IPS DF 6.9 (cell line): ENCODE results near the gene TWF2.

ENCODE experiments used
- DNase-seq: peaks from one replicate; pipeline ENCODE4 v3.0.0-alpha.2; 2013; ENCODE audit warnings: low read depth, low spot score
- H3K27ac ChIP-seq: one replicate; pipeline ENCODE4 v1.5.1; 2013; ENCODE audit warnings: low read length, control low read depth
- H3K27me3 ChIP-seq: 2 replicates; pipeline ENCODE4 v1.6.1; 2013; ENCODE audit warnings: mild to moderate bottlenecking, low read length; ENCODE audit not compliant: control insufficient read depth, insufficient read depth
- H3K36me3 ChIP-seq: 2 replicates; pipeline ENCODE4 v1.6.1; 2013; ENCODE audit warnings: low read length; ENCODE audit not compliant: control insufficient read depth, insufficient read depth
- H3K4me1 ChIP-seq: 2 replicates; pipeline ENCODE4 v1.6.1; 2013; ENCODE audit warnings: low read length; ENCODE audit not compliant: control insufficient read depth, insufficient read depth
- H3K4me3 ChIP-seq: 2 replicates; pipeline ENCODE4 v1.5.1; 2013; ENCODE audit warnings: mild to moderate bottlenecking, low read length
- H3K9me3 ChIP-seq: 2 replicates; pipeline ENCODE4 v1.6.1; 2013; ENCODE audit warnings: low read length, inconsistent platforms; ENCODE audit not compliant: control insufficient read depth, insufficient read depth
- WGBS: extraction: QIAGEN DNeasy Blood & Tissue Kit; methylation state at CpG from one replicate; pipeline ENCODE4 v1.1.7; 2013; ENCODE audit warnings: mixed read lengths, missing lambda C conversion rate; ENCODE audit not compliant: insufficient read length, insufficient coverage; 5-methylcytosine and 5-hydroxymethylcytosine counted together

TWF2 gene

DNA sequence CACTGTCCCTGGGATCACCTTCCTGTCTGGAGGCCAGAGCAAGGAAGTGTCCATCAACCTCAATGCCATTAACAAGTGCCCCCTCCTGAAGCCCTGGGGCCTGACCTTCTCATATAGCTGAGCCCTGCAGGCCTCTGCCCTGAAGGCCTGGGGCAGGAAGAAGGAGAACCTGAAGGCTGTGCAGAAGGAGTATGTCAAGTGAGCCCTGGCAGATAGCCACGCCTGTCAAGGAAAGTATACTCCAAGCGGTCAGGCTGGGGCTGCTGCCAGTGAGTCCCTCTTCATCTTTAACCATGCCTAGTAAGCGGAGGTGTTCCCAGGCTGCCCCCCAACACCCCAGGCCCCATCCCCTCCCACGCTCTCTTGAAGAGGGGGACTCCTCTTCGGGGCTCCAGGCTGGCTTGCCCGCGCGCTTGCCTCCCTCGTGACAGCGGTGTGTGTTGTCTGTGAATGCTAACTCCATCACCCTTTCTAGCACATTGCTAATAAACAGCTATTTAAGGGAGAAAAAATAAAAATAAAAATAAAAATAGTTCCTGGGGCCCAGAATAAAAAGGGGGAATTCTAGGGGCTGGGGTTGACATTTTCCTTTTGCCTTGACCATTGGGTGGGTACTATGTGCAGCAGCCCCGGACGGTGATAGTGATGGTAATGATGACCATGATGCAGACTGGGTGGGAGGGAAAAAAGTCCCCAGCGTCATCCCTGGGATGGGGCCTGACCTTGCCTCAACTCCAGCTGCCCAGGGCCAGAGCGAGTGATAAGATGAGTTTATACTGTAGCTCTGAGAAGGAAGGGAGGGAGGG, 44.3 kb downstream of the TWF2 start:
- Histone ChIP-seq H3K4me3 (no peak overlapping the region), H3K36me3 (no peaks in the 10 kb centered on the region), H3K27ac (no peak overlapping the region), H3K4me1 (peaks cover 4% of the 10 kb centered on the region; the same call in 1 of the 2 replicates), H3K9me3 (no peaks in the 10 kb centered on the region), H3K27me3 (no peaks in the 10 kb centered on the region)
- DNase-seq, result no peak
- no CpG with 5 or more reads among the region's 14 CpGs for WGBS

DNA sequence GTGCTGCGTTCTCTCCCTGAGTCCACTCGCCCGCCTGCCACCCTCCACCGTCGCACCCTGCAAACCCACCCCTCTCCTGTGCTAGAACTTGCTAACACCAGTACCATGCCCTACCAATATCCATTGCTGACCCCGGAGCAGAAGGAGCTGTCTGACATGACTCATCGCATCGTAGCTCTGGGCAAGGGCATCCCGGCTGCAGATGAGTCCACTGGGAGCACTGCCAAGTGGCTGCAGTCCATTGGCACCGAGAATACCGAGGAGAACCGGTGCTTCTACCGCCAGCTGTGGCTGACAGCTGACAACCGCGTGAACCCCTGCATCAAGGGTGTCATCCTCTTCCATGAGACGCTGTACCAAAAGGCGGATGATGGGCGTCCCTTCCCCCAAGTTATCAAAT, 45.9 kb downstream of the TWF2 start:
- H3K27ac ChIP-seq, result no peak overlapping the region
- H3K4me1 ChIP-seq, result peaks cover 4% of the 10 kb centered on the region; the same call in 1 of the 2 replicates
- no peaks in the 10 kb centered on the region for H3K9me3 ChIP-seq
- H3K36me3 ChIP-seq, result no peaks in the 10 kb centered on the region
- no peaks in the 10 kb centered on the region for H3K27me3 ChIP-seq
- no CpG with 5 or more reads among the region's 18 CpGs for WGBS
- DNase-seq, result no peak
- H3K4me3 ChIP-seq, result no peak overlapping the region

DNA sequence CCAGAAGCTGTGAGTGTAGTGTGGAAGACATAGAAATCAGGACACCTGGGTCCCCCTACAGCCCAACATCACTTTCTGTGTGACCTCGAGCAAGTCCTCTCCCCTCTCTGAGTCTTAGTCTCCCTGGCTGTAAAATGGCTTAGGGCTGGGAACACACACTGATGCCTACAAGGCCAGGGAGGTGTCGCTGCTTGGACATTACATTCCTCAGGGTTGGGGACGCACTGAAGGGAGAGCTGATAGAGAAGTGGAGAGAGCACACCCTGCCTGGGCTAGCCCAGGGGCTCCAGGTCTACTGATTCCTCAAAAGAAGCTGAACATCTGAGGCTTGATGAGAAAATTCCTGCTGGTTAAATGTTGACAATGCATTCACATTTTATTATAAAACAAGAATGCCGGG, 47.3 kb downstream of the TWF2 start:
- no peaks in the 10 kb centered on the region for H3K27me3 ChIP-seq
- WGBS, result no CpG with 5 or more reads among the region's 4 CpGs
- H3K27ac ChIP-seq, result no peak overlapping the region
- no peaks in the 10 kb centered on the region for H3K9me3 ChIP-seq
- no peak for DNase-seq
- no peak overlapping the region for H3K4me3 ChIP-seq
- no peaks in the 10 kb centered on the region for H3K36me3 ChIP-seq
- H3K4me1 ChIP-seq, result no peaks in the 10 kb centered on the region

DNA sequence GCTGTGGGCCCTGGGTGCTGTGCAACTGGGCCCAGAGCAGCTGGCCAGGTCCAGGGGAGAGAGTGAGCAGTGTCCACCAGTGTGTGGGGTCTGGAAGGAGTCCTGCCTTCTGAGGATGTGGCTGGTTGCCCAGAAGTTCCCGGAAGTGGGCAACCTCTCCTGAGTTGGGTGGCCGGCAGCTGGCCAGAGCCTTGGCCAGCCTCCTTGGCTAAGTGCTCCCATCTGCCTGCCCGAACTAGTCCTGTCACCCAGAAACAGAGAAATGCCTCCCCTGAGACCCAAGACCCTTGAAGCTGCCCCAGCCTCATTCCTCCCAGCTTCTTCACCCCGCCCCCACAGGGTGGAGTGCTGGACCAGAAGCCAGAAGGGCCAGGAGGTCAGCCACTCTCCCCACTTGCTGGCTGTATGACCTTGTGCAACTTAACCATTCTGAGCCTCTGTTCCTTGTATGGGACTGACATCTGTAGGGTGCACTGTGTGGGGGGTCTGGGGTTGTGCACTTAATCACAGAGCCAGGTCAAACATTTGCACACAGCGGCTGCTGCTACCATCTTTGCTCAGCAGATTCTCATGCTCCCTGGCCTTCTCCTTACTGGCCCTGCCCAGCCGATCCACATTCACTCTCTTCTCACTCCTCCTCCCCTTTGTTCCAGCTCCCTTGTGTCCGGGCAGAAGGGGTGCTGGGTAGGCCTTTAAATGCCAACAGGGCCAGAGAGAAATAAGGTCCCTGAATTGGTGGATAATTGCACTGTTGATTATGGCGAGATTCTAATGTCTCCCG, 48.5 kb downstream of the TWF2 start:
- no peak for DNase-seq
- Histone ChIP-seq H3K4me1 (no peaks in the 10 kb centered on the region), H3K9me3 (no peaks in the 10 kb centered on the region), H3K27me3 (no peaks in the 10 kb centered on the region), H3K4me3 (no peak overlapping the region), H3K27ac (no peak overlapping the region), H3K36me3 (no peaks in the 10 kb centered on the region)
- no CpG with 5 or more reads among the region's 9 CpGs for WGBS

DNA sequence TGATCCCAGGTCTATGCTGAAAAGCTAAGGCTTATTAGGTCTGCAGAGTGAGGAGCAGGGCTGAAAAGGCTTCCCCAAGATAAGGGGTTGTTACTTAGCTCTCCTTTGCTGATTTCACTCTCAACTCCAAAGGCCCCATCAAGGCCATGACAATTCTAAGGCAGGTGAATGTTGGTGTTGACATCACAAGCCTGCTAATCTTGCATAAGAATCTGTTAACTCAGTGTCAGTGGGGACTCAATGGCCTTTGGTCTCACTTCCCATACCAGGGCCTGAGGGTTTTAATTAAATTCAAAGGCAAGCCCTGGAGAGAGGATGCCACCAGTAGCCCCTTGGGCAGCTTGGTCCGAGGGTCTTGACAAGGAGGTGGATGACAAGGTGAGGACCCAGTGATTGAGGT, 50.4 kb downstream of the TWF2 start:
- no CpG with 5 or more reads among the region's 1 CpG for WGBS
- Histone ChIP-seq H3K27ac (no peak overlapping the region), H3K4me1 (no peaks in the 10 kb centered on the region), H3K4me3 (no peak overlapping the region), H3K36me3 (no peaks in the 10 kb centered on the region), H3K9me3 (no peaks in the 10 kb centered on the region), H3K27me3 (no peaks in the 10 kb centered on the region)
- no peak for DNase-seq

DNA sequence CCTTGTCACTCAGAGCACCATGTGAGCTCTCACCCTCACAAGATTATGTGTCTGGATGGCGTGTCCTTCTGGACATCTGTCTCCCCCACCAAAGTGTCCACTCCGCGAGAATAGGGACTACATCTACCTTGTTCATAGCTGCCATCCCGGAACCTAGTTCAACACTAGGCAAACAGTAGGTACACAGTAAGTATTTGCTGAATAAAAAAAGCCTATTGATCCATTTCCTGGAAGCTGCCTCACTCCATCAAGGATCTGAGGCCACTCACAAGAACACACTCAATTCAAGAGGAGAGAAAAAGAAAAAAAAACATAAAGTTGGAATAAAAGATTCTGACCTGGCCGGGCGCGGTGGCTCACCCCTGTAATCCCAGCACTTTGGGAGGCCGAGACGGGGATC, 52.2 kb downstream of the TWF2 start:
- no peaks in the 10 kb centered on the region for H3K36me3 ChIP-seq
- H3K27ac ChIP-seq, result no peak overlapping the region
- no CpG with 5 or more reads among the region's 9 CpGs for WGBS
- H3K27me3 ChIP-seq, result no peaks in the 10 kb centered on the region
- no peak overlapping the region for H3K4me3 ChIP-seq
- H3K9me3 ChIP-seq, result no peaks in the 10 kb centered on the region
- no peak for DNase-seq
- H3K4me1 ChIP-seq, result no peaks in the 10 kb centered on the region

DNA sequence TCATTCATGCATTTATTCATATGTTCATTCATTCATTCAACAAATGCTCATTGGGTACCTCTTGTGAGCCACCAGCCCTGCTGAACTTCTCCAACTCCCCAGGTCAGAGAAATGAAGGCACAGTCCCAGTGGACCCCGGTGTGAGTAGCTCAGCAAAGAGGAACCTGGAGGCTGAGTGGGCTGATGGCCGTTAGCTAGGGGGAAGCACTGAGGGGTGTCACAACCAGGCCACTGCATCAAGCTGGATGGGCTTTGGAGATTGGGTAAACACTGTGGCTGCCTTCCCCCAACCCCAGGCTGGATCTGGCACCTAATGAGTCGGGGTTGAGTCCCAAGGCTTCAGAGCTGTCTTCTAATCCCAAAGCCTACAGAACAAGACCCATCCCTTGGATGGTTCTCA, 53.1 kb downstream of the TWF2 start:
- H3K36me3 ChIP-seq, result no peaks in the 10 kb centered on the region
- H3K4me3 ChIP-seq, result no peak overlapping the region
- H3K4me1 ChIP-seq, result no peaks in the 10 kb centered on the region
- DNase-seq, result no peak
- H3K27me3 ChIP-seq, result no peaks in the 10 kb centered on the region
- no CpG with 5 or more reads among the region's 3 CpGs for WGBS
- no peak overlapping the region for H3K27ac ChIP-seq
- no peaks in the 10 kb centered on the region for H3K9me3 ChIP-seq

DNA sequence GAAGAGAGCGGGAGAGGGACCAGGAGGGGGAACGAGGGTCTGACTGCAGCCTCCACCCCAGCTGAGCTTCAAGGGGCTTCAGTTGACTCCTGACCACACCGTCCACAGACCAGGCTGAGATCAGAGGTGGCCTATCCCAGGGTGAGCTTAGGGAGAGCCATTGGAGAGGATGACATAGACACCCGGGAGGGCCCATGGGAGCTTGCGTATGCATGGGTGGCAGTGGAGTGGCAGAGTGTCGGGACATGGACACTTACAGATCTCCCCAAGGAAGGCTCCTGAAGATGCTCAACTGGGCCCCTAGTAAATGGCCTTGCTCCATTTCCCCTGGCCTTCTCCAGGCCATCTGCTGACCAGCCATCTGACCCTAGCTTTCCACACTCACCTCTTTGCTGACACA, 53.6 kb downstream of the TWF2 start:
- H3K27ac ChIP-seq, result no peak overlapping the region

DNA sequence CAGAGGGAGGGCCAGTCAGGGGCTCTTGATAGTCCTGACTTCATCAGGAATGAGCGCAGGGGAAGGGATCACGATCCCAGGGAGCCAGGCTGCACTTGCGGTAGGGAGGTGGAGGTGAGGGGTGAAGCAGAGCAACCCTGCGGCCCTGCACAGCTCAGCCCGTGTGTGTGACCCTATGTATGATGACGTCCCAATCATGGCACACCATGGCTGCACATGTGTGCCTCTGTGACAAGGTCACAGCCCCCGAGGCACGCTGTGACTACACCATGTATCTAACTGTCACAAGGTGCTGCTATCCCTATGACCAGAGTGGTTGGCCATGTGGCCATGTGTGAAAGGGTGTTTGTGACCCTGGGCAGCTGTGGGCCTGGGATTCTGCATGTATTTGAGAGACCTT, 54.3 kb downstream of the TWF2 start:
- no peak overlapping the region for H3K27ac ChIP-seq
- no peaks in the 10 kb centered on the region for H3K9me3 ChIP-seq
- no peaks in the 10 kb centered on the region for H3K4me1 ChIP-seq
- no peak overlapping the region for H3K4me3 ChIP-seq
- H3K36me3 ChIP-seq, result no peaks in the 10 kb centered on the region
- H3K27me3 ChIP-seq, result no peaks in the 10 kb centered on the region
- no CpG with 5 or more reads among the region's 8 CpGs for WGBS
- no peak for DNase-seq

More for the DNA sequence above, 53.6 kb downstream of the TWF2 start:
- no peak for DNase-seq
- Histone ChIP-seq H3K27me3 (no peaks in the 10 kb centered on the region), H3K4me3 (no peak overlapping the region), H3K36me3 (no peaks in the 10 kb centered on the region), H3K9me3 (no peaks in the 10 kb centered on the region), H3K4me1 (no peaks in the 10 kb centered on the region)
- WGBS, result no CpG with 5 or more reads among the region's 6 CpGs

DNA sequence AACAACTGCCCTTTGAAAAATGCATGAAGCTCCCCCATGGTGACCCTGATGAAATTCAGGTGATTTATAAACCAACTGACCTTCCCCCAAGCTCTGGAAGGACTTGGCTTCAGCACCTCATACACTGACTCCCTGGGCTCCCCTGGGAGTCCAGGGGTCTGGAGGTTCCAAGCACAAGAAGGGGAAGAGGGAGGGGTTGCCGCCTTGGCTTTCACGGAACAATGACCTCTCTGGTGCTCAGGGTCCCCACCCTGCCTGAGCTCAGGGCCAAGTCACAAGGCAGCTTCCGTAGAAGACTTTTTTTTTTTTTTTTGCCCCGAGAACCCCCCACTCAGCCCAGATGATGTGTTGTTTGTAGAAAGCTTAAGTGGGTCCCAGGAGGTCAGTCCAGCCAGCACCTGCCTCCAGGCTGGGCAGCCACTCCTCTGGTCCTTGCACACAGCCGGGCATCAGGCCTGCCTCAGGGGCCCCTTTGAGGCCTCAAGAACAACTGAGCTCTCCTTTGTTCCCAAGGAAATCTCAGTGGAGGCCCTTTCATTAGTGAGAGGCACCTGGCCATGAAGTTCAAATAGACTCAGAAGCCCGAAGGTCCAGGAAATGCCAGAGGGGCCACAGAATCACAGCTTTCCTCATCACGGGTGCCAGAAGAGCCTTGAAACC, 55.0 kb downstream of the TWF2 start:
- H3K4me1 ChIP-seq, result no peaks in the 10 kb centered on the region

More for the DNA sequence above, 55.0 kb downstream of the TWF2 start:
- no peak for DNase-seq
- no CpG with 5 or more reads among the region's 7 CpGs for WGBS
- Histone ChIP-seq H3K36me3 (no peaks in the 10 kb centered on the region), H3K9me3 (no peaks in the 10 kb centered on the region), H3K27ac (no peak overlapping the region), H3K27me3 (no peaks in the 10 kb centered on the region), H3K4me3 (no peak overlapping the region)
